HG02938 (cell line): ENCODE data around the gene MEPCE.

Experiments
- ATAC-seq: cut with Tn5 transposase; IDR thresholded peaks from one replicate; pipeline ENCODE4 v1.9.1; 2021; ENCODE audit warnings: mild to moderate bottlenecking, moderate library complexity; ENCODE audit not compliant: unreplicated experiment

MEPCE gene

DNA sequence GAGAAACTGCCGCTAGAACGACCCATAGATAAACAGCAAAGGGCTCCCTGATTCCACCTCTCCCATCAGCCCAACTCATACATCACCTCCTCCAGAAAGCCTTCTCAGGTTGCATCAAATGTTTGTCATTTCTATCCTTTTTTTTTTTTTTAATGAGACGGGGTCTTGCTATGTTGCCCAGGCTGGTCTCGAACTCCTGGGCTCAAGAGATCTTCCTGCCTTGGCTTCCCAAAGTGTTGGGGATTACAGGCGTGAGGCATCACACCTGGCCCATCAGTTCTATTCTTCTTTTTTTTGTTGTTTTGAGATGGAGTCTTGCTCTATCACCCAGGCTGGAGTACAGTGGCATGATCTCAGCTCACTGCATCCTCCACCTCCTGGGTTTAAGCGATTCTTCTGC lies 27.4 kb downstream of the MEPCE start:
- no peak for ATAC-seq

- no peak for ATAC-seq
Measured at GRCh38 chr7:100464210-100464660, 34.6 kb downstream of the MEPCE start, which contains the start of gene SPACDR. TSS of gene SPACDR (minus strand) at chr7:100464260. CDS start at chr7:100464025, 235 bp downstream.

DNA sequence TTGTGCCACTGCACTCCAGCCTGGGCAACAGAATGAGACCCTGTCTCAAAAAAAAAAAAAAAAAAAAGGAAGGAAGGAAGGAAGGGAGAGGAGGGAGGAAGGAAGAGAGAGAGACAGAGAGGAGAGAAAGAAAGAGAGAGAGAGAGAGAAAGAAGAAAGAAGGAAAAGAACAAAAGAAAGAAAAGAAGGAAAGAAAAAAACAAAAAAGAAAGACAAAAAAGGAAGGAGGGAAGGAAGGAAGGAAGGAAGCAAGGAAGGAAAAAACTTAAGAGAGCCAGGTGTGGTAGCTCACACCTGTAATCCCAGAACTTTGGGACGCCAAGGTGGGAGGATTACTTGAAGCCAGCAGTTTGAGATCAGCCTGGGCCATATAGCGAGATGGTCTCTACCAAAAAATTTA lies 35.2 kb downstream of the MEPCE start:
- no peak for ATAC-seq

DNA sequence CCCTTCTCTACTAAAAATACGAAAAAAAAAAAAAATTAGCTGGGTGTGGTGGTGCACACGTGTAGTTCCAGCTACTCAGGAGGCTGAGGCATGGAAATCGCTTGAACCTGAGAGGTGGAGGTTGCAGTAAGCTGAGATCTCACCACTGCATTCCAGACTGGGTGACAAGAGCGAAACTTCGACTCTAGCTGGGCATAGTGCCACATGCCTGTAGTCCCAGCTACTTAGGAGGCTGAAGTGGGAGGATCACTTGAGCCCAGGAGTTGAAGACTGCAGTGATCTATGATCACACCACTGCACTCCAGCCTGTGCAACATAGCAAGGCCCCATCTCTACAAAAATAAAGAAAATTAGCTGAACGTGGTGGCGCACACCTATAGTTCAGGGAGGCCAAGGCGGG lies 35.7 kb downstream of the MEPCE start:
- no peak for ATAC-seq

GRCh38 chr7:100465702-100466311 lies 36.2 kb downstream of the MEPCE start:
- no peak for ATAC-seq

GRCh38 chr7:100466653-100467605 lies 37.3 kb downstream of the MEPCE start:
- no peak for ATAC-seq

GRCh38 chr7:100467638-100468373 lies 38.2 kb downstream of the MEPCE start:
- no peak for ATAC-seq

DNA sequence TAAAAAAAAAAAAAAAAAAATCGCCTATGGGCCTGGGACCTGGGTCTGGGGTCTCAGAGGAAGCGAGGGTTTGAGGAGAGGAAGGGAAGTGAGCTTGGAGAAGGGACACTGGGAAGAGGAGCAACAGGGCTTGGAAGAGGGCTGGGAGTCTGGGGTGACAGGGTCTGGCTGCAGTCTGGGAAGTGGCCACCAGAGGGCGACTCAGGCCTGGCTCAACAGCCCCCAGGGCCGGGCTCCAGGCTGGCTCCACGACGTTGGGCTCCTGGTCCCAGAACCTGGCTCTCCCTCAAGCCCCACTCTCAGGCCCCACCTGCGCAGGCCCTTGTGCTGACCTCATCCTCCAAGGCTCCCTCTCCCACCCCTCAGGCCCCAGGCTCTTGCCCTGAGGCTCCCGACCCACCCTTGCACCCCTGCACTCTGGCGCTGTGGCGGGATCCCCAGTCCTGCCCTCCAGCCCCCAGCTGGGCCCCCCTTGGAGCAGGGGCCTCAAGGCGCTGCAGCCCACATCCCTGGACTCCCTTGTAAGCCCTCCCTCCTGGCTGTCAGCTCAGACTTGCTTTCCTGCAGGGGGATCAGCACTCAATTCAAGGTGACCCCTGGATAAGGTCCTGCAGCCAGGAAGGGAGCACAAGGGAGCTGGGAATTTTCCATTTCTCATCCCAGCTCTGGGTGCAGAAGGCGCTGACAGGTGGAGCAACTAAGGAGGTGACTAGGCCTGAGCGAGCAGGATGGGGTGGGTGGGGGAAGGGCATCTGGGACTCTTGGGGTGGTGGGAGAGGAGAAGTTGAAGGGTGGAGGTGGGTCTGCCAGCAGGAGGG lies 39.8 kb downstream of the MEPCE start:
- ATAC-seq = no peak

- ATAC-seq = no peak
Measured at GRCh38 chr7:100471021-100471420, 41.4 kb downstream of the MEPCE start.

DNA sequence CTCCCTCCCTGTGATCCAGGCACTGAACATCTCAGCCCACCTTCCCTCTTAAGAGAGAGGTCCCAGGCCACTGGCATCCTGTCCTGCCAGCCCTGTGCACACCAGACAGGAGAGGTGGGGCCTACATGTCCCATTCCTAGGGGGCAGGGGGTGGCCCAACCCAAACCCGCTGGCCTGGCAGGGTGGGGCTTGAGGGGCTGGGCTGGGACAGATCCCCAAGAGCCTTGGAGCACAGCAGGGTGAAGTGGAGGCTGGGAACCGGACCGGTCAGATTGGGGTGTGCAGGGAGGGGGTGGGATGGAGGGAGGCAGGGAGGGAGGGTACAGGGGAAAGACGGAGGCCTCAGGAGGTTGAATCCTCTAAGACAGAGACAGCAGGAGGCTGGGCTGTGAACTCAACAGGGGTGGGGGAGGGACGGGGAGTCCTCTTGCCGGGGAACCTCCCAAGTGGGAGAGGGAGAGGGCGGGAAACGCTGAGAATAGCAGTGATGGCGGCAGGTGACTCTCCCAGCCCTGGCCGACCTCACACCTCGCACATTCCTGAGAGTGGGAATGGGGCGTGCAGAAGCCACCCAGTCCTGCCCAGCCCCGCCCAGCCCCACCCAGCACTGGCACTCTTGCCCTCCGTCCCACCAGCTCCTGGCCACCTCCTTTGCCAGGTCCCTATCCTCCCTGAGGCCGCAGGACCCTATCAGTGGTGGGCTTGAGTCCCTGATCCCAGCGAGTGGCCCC lies 42.7 kb downstream of the MEPCE start:
- no peak for ATAC-seq

- no peak for ATAC-seq
Measured at GRCh38 chr7:100472854-100473499, 43.3 kb downstream of the MEPCE start.

GRCh38 chr7:100475549-100475948 lies 45.9 kb downstream of the MEPCE start:
- no peak for ATAC-seq

GRCh38 chr7:100476101-100476780 lies 46.6 kb downstream of the MEPCE start:
- ATAC-seq = no peak

DNA sequence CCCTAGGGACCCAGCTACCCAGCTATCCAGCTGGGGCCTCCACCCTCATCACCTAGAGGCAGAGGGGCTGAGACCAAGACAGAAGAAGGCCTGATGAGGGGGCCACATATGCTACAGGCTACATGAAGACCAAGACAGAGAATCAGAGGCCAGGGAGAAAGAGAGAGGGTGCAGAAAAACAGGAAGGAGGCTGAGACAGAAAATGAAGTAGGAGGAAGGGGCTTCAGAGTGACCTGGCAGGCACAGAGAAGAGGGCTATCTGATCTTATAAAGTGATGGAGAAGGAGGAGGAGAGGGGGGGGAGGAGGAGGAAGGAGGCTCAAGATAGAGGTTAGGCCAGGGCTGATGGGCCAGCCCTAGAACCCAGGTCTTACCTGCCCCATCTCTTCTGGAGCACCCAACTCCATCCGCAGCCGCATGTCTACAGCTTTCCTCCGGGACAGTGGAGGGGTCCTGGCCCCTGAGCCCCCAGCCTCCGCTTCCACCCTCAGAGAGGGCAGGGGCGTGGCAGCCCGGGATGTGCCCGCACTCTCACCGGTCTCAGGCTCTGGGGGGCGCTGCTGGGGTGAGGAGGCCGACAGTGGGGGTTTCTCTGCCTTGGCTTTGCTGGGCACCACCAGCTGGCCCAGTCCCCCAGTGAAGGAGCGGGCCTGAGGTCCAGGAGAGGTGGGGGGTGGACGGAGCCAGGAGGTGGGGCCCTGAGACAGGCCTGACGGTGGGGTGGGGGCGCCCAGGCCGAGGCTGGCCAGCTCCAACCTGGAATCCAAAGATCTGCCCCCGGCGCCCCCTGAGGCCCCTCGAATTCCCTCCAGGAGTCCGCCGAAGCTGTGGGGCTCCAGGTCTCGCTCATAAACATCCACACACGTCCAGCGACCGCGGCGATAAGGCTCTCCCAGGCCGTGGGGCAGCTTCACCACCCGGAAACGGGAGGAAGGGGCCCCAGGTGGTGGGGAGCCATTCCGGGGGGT lies 47.6 kb downstream of the MEPCE start:
- ATAC-seq = no peak

DNA sequence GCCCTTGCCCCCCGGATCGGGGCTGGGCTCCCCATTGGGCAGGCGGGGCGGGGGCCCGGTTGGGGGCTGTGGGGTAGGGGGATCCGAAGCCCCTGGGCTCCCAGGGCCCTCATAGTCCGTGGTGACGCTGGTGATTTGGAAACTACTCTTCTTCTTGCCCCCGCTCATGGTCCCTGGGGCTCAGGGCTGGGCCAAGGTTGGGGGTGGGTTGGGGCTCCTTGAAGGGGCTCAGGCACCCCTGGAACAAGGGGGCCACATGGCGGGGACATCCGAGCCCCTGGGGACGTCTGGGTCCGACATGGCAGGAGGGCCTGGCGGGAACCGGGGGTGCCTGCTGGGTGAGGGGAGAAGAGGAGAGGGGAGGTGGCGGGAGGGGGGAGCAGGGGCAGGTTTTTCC lies 48.2 kb downstream of the MEPCE start:
- ATAC-seq = no peak

- ATAC-seq = peak; percentile 51
Measured at GRCh38 chr7:100478958-100479660, 49.5 kb downstream of the MEPCE start, which contains the start of gene TSC22D4. TSS of gene TSC22D4 (minus strand) at chr7:100479214. CDS start at chr7:100478038, 1,176 bp downstream.

DNA sequence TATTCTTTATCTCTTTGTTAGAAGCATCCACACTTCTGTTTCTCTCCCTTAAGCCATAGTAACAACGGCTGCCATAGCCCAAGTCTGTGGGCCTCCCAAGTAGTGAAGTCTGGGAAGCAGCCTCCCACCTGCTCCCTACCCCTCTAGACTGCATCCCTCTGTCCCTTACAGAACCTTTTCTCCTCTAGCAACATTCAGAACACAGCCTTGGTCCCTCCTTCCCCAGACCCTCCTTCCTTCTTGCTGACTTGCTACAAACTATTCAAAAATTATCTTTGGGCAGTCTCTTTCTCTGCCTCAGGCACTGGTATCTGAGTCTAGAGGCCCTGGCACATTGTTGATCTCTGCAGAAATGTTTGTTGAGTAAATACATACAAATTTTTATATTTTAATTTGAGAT lies 51.8 kb downstream of the MEPCE start:
- no peak for ATAC-seq
